GM10266 (cell line): ENCODE measurements around the gene ZFYVE21.
A peak's percentile ranks its signal among the peaks of the same experiment; 100 is the strongest.

Experiments used
- DNase-seq: peaks from one replicate; pipeline ENCODE4 v3.0.0; 2012; ENCODE audit errors: extremely low spot score
- CTCF ChIP-seq: IDR thresholded peaks from 2 replicates; pipeline ENCODE4 v1.5.1; 2012; ENCODE audit warnings: mild to moderate bottlenecking, low read depth; ENCODE audit not compliant: control insufficient read depth, insufficient read depth; ENCODE audit errors: missing control alignments

Gene ZFYVE21

GRCh38 chr14:103728141-103728540 is 12.5 kb downstream of the ZFYVE21 start:
- TF ChIP-seq CTCF, result no peak
- DNase-seq, result peak; percentile 16

- no peak for TF ChIP-seq CTCF
- no peak for DNase-seq
These were observed 13.1 kb downstream of the ZFYVE21 start for GRCh38 chr14:103728721-103729120.

DNA sequence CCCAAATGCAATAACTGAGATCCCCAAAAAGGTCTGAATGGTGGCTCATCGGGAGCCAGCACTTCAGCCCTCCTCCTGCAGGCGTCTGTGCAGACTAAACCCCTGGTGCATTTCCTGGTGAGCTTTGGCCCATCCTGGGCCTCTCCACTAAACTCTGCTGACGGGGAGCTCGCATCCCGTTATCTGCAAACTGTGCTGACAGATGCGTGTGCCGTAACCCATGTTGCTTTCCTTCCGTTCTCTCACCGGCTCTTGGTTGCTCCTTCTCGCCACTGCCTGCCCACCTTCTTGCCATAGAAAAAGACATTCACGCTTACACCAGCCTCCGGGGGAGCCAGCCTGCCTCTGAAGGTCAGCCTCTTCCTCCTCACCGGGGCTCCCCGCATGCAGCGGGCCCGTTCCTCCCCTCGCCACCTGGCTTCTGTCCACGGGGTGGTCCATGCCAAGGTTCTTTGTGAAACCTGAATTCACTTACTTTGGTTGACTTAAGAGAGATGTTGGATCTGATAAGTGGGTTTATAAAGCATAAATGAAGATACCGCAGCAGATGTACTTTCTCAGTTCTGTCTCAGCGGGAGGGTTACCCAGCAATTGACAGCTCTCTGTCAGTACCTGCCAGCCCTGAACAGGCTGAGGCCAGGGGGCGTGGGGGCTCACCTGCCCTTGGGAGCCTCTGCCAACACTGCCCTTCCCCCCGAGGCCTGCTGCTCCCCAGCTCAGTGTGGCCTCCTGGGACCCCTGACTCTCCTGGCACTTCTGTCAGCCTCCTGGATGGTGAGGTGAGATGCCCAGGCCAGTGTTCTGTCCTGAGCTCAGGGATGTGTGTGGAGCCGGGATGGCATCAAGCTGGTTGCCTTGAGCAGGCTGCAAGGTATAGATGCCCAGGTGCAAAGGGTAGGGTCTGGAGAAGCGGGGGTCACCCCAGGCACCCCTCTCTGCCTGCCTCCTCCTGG is 14.2 kb downstream of the ZFYVE21 start:
- DNase-seq, result no peak
- no peak for TF ChIP-seq CTCF

DNA sequence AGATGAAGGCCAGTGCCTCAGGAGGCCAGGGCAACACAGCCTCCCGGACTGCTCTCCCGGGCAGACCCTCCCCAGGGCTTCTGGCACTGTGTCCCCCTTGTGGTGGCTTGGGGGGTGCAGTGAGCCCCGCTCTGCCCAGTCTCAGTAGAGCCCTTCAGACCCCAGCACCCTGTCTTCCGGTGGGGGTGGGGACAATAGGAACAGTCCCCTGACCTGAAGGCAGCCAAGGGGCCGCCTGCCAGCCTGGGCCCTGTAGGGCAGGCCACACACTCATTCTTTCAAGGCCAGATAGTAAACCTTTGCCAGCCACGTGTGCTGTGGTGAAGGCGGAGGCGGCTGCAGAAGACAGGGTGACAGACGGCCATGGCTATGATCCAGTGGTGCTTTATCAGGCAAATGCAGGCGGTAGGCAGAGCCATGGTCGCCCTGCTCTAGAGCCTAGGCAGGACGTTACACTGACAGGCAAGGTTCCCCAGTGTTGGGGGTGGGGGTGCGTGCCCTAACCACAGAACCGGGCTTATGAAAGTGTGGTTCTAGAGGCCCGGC is 15.0 kb downstream of the ZFYVE21 start:
- no peak for DNase-seq
- TF ChIP-seq CTCF, result no peak

DNA sequence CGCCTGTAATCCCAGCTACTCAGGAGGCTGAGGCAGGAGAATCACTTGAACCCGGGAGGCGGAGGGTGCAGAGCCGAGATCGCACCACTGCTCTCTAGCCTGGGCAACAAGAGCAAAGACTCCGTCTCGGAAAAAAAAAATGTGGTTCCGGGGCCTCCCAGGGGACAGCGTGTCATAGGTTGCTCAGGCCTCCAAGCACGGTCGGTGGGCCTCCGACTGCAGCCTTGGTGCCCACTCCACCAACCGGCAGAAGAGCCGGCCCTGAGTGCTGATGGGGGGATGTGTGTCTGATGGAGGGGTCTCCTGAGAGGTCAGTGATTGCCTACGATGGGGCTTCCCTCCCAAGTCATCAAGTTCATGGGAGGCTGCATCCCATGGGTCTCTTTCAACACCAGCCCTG is 15.9 kb downstream of the ZFYVE21 start:
- TF ChIP-seq CTCF, result no peak
- DNase-seq, result no peak

DNA sequence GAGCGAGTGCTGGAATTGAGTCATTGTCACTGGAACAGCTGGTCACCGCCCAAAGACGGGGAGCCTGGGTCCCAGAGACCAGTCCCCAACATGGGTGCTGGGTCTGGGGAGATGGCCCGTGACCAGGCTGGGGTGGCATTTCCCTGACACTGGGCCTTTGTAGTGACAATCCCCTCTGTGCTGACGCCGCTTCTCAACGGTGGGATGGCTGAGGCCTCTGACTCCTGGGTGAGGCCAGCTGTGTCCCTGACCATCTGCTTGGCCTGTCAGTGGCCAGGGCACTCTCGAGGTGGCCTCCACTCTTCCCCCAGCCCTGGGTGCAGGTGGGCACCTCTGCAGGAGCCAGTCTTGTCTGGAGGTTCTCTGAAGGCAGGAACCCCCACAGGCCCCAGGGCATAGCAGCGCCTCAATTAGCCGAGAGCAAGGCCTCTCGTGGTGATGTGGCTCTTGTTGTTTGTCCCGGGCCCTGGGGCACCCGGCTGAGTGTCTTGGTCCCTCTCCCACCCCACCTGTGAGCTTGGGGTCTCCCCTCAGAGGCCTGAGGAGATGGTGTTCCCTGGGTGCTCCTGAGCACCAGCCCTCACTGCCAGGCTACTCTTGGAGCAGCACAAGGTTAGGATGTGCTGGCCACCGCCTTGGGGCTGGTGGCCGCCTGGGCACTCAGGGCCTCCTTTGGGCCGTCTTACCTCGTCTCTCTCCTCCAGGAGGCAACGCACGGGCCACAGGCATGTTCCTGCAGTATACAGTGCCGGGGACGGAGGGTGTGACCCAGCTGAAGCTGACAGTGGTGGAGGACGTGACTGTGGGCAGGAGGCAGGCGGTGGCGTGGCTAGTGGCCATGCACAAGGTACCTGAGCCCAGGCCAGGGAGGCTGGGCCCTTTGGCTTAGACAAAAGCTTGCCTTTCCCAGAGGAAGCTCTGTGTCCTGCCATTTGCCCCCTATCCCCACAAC is 16.6 kb downstream of the ZFYVE21 start:
- DNase-seq, result peak; percentile 18
- TF ChIP-seq CTCF, result no peak
